Dermis blood vessel endothelial cell (primary cell): Measurements from ENCODE around the gene GNA15. TPM values are rescaled to one million over a fixed set of nuclear protein-coding genes. Genes with fewer than 3 reads are reported as not detected.
"Not testable (repeated sequence)": the region's sequence is repeated elsewhere in the genome, so short reads cannot be mapped to it uniquely, and the experiment has no call there.

ENCODE experiments used
- DNase-seq: peaks from one replicate; pipeline ENCODE4 v3.0.0; 2010
- total RNA-seq: library from RNA; depleted of rRNA; stranded (reverse); fragments of >200 nt; gene quantifications from 2 replicates; pipeline ENCODE4 v1.2.3, GENCODE V29; 2014

GNA15 gene
- total RNA-seq, 1 donor from 2014 or later, result under 0.01 TPM

DNA sequence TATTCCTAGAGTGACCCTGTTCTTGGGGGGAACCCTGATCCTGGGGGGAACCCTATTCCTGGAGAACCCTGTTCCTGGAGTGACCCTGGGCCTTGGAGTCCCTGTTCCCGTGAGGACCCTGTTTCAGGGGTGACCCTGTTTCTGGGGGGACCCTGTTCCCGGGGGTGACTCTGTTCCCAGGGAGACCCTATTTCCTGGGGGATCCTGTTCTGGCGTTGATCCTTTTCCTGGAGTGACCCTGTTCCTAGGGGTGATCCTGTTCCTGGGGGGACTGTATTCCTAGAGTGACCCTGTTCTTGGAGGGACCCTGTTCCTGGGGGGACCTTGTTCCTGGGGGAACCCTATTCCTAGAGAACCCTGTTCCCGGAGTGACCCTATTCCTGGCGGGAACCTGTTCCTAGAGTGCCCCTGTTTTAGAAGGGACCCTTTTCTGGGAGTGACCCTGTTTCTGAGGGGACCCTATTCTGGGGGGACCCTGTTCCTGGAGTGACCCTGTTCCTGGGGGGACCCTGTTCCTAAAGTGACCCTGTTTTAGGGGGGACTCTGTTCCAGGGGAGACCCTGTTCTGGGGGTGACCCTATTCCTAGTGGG lies 15.0 kb downstream of the GNA15 start:
- no peak for DNase-seq

DNA sequence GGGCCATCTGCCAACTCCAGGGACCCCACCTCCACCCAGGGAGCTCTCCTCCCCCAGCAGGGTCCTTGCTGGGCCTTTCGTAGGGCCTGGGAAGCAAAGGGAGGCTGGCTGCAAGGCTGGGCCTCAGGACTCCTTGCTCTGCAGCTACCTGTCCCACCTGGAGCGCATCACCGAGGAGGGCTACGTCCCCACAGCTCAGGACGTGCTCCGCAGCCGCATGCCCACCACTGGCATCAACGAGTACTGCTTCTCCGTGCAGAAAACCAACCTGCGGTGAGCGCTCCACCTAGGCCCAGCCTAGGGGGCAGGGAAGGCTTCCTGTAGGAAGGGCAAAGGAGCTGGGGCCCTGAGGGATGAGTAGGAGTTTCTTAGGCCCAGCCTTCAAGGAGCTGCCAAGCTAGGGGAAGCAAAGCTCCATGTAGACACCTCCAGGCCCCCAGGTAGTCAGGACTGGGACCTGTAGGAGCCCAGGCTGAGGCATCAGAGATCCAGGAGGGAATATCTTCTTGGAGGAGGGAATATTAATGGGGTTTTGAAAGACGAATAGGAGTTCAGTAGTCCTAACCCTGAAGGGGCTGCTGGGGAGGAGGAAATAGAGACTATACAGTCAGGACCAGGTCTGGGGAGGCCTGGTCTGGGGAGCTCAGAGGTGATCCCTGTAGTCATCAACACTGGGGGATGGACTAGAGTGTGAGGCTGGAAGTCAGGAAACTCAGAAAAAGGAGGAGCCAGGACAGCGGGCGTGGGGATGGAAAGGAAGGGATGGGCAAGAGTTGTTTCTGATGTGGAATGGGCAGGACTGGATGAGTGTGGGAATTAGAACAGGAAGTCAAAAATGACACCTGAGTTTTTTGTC lies 16.0 kb downstream of the GNA15 start:
- DNase-seq, result peak; percentile 30

DNA sequence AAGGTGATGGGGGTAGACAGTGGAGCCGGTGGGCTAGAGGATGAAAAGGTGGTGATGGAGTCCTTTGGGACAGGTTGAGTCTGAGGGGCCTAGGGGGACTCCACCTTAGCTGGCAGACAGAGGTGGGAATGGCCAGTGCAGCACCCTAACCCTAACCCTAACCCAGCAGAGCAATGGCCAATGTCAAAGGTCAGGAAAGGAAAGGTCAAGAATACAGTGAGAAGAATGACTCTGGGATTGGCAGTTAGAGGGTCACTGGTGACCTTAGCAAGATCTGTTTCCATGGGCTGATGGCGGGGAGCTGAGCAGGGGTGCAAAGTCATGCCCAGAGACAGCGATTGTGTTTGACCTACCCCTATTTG lies 16.6 kb downstream of the GNA15 start:
- no peak for DNase-seq

DNA sequence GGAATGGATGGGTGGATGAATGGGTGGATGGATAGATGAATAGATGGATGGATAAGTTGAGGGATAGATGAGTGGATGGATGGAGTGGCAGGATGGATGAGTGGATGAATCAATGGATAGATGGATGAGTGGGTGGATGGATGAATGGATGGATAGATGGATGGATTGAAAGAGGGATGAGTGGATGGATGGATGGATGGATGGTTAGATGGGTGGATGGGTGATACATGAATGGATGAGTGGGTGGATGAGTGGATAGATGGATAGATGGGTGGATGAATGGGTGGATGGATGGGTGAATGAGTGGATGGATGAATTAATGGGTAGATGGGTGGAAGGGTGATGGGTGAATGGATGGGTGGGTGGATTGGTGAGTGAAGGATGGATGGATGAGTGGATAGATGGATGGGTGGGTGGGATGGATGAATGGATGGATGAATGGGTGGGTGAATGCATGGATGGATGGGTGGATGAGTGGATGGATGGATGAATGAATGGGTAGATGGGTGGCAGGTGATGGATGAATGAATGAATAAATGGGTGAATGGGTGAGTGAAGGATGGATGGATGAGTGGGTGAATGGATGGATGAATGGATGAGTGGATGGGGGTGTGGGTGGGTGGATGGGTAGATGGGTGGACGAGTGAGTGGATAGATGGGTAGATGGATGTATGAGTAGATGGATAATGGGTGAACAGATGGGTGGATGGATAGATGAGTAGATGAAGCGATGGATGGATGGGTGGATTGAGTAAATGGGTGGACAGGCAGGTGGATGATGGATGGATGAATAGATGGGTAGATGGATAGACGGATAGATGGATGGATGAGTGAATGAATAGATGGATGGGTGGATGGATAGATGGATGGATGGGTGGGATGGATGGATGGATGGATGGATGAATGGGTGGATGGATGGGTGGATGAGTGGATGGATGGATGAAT lies 17.7 kb downstream of the GNA15 start:
- DNase-seq, result no peak

DNA sequence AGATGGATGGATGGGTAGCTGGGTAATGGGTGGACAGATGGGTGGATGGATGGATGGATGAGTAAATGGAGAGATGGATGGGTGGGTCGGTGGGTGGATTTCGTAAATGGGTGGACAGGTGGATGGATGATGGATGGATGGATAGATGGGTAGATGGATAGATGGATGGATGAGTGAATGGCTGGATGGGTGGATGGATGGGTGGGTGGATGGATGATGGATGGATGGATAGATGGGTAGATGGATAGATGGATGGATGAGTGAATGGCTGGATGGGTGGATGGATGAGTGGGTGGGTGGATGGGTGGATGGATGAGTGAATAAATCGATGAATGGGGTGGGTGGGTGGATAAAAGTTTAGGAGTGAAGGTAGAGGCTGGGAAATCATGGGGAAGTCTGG lies 18.6 kb downstream of the GNA15 start:
- DNase-seq, result not testable (repeated sequence)

DNA sequence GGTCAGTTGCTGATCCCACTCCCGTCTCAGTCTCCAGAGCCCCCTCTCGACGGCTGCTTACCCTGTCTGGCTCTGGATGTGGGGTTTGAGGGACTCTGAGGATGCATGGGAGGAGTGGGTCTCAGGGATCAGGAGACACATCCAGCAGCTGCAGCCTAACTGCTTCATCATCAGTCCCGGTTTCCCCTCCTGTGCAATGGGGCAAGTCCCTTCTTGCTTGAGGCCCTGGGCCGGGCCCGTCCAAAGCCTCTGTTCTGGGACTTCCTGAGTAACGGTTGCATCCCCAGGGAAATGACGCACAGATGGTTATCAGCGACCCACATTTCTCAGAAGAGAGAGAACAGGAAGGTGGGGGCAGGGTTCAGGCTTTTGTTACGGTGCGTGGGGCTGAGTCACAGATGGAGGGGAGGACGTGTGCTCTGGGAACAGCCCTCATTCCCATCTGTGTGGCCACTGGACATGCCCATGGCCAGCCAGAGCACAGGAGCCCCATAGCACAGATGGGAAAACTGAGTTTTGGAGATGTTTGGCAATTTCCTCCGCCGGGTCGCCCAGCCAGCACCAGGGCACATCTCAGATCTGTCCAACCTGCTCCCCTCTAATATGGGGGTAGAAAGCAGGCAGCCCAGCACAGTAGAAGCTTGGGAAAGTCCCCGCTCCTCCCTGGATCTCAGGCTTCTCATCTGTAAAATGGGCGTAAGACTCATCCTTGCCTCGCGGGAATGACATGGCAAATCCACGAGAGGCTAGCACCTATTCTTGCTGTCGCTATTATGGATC lies 19.3 kb downstream of the GNA15 start:
- peak; percentile 100 for DNase-seq

DNA sequence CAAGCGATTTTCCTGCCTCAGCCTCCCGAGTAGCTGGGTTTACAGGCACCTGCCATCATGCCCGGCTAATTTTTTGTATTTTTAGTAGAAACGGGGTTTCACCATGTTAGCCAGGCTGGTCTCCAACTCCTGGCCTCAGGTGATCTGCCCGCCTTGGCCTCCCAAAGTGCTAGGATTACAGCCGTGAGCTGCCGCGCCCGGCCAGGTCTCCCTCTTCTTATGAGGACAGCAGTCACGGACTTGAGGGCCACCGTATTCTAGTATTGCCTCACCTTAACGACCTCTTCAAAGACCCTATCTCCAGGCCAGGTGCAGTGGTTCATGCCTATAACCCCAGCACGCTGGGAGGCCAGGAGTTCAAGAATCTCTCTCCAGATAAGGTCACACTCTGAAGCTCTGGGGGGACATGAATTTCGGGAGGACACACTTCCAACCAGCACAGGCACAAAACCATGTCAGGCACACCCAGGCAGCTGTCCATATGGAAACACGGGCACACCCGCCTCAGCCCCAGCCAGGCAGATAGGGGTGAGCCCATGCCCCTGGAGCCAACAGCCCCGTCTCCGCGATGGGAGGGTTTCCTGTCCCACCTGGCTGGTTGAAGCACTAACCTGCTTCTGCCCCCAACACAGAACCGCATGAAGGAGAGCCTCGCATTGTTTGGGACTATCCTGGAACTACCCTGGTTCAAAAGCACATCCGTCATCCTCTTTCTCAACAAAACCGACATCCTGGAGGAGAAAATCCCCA lies 21.4 kb downstream of the GNA15 start:
- no peak for DNase-seq

DNA sequence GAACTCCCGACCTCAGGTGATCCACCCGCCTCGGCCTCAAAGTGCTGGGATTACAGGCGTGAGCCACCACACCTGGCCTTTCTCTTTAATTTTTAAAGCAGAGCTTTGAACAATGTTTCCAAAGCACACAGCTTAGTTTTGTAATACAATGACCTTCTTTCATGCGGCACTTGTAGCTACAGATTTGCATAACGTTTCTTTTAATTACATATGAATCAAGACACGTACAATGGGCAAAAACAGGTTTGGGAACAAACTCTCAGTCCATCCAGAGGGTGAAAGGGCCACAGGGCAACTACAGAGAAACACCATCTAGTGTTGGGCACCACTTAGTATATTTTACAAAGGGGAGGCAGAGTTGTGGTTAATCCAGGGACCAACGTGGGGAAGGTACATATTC lies 23.7 kb downstream of the GNA15 start:
- DNase-seq, result no peak

DNA sequence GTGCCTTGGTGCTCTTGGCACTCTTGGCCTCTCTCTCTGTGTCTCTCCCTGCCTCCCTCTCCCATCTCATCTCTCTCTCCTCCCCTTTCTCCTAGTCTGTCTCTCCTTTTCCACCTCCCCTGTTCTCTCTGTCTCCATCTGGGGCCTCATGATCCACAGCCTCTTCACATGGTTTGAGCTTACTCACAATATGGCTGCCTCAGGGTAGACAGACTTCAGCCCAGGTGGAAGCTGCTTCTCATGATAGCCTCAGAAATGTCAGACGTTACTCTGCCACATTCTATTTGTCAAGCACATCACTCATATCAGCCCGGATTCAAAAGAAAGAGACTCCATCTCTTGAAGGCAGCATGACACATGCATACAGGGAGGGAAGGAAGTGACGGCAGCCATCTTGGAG lies 24.4 kb downstream of the GNA15 start:
- no peak for DNase-seq

DNA sequence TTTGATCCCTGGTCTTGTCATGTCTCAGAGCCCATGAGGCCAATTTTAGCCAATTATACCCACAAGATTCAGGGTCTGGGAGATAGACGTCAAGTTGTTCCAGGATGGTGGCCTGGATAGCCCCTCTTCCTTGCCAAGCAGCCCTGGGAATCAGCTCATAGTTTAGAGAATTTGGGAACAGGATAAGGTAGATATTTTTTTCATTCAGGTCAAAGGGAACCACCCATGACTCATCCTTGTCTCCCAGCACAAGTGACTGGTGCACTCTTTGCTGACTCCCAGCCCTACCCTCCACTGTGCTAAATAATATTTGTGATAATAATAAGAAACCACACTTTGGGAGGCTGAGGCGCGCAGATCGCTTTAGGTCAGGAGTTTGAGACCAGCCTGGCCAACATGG lies 25.6 kb downstream of the GNA15 start:
- DNase-seq, result peak; percentile 50

DNA sequence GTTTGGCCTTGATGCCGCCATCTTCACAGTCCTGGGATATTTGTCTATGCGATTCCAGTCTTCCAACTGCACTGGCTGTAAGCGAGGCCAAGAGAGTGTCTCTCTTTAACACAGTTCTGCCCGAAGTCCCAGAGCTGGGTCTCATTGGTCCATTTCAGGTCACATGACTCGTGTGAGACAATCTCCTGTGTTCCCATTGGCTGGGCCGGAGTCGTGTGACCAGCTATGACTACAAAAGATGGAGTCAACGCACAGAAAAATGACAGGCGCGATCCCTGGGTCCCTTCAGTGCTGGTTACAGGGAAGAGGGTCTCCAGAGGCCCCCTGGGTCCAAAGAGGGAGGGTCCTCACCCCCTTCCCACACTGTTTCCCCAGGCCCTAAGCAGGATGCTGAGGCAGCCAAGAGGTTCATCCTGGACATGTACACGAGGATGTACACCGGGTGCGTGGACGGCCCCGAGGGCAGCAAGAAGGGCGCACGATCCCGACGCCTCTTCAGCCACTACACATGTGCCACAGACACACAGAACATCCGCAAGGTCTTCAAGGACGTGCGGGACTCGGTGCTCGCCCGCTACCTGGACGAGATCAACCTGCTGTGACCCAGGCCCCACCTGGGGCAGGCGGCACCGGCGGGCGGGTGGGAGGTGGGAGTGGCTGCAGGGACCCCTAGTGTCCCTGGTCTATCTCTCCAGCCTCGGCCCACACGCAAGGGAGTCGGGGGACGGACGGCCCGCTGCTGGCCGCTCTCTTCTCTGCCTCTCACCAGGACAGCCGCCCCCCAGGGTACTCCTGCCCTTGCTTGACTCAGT lies 26.8 kb downstream of the GNA15 start:
- peak; percentile 51 for DNase-seq

DNA sequence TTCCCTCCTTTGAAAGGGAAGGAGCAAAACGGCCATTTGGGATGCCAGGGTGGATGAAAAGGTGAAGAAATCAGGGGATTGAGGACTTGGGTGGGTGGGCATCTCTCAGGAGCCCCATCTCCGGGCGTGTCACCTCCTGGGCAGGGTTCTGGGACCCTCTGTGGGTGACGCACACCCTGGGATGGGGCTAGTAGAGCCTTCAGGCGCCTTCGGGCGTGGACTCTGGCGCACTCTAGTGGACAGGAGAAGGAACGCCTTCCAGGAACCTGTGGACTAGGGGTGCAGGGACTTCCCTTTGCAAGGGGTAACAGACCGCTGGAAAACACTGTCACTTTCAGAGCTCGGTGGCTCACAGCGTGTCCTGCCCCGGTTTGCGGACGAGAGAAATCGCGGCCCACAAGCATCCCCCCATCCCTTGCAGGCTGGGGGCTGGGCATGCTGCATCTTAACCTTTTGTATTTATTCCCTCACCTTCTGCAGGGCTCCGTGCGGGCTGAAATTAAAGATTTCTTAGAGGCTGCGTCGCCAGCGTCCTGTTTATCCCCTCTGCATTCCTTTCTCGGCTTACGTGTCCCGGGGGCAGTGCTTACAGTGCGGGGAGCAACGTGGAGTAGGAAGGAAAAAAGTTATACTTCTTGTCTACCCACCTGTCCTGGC lies 27.5 kb downstream of the GNA15 start:
- DNase-seq, result peak; percentile 81

DNA sequence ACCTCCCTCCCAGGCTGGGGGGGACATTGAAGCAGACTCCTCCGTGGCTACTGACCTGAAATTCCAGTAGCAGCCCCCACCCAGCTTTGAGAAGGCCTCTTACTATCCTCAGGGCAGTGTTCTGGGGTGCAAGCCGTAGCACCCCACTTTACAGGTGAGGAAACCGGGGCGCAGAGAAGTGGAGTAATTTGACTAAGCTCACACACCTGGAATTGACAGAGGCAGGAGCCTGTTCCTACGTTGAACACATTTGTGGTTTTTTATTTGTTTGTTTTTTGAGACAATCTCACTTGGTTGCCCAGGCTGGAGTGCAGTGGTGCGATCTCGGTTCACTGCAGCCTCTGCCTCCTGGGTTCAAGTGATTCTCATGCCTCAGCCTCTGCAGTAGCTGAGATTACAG lies 28.1 kb downstream of the GNA15 start:
- no peak for DNase-seq

DNA sequence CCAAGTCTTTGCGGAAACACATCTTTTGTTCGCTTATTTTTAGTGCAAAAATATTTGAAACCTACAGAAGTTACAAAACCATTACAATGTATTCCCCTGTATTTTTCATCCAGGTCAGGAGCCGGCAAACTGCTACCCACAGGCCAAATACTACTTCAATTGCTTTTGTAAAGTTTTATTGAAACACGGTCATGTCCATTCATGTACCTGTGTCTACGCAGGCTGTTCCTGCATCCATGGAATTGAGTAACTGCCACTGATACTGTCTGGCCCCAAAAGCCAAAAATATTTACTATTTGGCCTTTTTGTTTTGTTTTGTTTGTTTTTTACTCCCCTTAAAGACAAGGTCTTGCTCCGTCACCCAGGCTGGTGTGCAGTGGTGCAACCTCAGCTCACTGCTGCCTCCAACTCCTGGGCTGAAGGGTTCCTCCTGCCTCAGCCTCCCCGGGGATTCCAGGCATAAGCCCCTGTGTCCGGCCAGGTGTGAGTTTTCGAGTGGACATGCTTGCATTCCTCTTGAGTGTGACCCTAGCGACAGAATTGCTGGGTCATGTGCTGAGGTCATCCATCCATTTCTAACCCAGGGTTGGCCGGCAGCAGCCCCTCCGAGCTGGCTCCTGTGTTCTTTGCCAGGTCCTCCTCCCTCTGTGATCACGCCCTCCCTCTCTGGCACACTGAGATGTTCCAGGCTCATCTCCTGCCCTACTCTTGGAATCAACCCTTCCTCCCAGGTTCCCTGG lies 31.9 kb downstream of the GNA15 start:
- DNase-seq, result no peak

DNA sequence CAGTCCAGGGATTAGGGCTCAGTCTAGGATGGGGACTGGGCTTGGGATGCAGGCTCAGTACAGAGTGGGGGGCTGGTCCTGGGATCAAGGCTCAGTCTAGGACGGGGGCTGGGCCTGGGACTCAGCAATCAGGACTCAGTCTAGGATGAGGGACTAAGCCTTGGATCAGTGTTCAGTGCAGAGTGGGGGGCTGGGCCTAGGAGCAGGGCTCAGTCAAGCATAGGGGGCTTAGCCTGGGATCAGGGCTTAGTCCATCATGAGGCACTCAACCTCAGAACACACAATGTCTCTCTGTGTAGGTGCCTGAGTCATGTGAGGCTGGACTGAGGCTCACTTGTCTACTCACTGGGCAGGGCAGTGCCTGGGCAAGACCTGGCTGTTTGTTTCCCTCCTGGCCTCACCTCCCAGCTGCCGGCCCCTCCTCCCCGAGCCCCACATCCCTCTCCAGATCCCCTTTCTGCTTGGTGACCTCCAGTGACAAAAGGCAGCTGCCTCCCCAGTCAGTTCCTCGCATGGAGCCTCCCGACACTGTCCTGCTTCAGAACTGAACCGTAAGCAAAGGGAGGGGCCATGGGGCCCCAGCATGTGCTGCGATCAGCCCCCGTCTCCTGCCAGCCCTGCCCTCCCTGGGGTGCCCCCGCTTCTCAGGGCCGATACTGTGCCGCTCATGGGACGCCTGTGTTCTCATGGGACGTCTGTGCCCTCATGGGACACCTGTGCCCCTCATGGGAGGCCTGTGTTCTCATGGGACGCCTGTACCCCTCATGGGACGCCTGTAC lies 36.2 kb downstream of the GNA15 start:
- DNase-seq, result no peak

DNA sequence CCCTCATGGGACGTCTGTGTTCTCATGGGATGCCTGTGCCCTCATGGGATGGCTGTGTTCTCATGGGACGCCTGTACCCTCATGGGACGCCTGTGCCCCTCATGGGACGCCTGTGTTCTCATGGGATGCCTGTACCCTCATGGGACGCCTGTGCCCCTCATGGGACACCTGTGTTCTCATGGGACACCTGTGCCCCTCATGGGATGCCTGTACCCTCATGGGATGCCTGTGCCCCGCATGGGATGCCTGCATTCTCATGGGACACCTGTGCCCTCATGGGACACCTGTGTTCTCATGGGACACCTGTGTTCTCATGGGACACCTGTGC lies 36.8 kb downstream of the GNA15 start:
- not testable (repeated sequence) for DNase-seq

DNA sequence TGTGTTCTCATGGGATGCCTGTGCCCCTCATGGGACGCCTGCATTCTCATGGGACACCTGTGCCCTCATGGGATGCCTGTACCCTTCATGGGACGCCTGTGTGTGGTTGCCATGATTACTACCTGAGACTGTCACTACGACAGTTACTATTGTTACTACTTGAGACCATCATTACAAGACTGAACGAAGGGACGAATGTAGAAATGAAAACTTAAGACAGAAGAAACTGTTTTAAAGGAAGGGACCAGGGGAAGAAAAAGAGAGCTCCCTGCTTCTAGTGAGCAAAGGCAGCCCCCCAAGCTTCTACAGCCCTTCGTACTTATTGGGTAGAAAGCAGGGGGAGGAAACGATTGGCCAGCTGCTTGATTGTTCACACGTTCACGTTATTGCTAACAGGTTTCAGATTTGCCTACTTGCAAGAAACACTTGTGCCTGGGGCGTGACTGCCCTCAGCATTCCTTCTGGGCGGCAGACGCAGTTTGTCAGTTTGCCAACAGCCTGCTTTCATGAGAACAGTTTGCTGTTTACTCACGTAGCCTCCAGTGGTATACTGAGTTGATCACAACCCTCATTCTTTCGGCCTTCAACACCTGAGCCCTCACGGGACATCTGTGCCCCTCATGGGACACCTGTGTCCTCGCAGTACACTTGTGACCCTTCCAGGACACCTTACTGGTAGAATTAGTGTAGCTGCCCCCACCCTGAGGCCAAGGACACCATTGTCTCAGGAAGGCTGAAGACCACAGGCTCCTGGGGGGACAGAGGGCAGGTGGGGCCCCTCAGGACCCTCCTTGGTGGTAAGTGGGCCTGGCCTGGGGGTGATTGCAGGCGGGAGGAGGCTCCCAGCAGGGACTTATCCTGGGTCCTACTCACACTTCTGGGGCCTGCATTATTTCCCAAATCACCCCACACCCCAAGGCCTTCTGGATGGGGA lies 40.2 kb downstream of the GNA15 start:
- DNase-seq, result no peak
